ENCODE measurements around the gene CRYL1.
A peak's percentile ranks its signal among the peaks of the same experiment; 100 is the strongest.

Gene CRYL1, protein sequence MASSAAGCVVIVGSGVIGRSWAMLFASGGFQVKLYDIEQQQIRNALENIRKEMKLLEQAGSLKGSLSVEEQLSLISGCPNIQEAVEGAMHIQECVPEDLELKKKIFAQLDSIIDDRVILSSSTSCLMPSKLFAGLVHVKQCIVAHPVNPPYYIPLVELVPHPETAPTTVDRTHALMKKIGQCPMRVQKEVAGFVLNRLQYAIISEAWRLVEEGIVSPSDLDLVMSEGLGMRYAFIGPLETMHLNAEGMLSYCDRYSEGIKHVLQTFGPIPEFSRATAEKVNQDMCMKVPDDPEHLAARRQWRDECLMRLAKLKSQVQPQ

DNA sequence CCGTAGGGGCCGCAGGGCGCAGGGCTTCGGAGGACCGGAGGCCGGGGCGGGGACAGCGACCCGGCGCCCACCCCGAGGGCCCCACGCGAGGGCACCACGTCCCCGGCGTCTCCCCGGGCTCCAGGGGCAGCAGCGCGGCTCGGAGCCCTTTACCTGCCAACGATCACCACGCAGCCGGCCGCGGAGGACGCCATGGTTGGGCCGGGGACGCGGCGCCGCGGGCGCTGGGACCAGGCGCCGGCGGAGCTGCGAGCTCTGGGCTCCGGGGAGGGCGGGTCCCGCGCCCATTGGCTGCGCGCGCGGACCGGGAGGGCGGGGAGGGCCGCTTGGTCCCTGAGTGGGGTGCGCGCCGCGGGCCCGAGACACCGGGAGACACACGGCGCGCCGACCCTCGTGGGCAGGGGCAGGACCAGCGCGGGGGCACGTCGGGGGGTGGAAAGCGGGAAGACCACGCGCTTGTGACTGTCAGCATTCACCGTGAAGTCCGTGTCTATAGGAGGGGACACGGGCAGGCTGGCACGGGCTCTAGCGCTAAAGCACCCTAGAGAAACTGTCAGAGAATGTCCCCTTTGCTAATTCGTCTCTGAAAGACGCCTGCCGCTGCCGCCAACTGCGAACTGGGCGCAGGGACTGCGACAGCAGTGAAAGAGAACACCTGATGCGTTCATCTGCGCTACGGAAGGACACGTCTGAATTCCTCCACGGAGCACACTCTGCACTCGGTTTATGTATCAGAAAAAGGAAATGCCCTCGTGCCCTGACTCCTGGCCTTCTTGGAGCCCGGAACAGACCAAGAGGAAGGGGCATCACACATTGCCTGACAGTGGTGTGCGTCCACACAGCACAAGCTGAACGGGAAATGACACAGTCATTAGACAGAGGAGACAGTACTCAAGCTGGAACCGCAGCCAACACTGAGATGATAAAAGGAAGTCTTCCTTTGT lies at the start of gene CRYL1:
Gene CRYL1 (minus strand): TSS at position 257 of the 944 bp plus-strand sequence. CDS start 63 bp downstream, at position 194.
- DNase-seq, result peak; percentile 55

DNA sequence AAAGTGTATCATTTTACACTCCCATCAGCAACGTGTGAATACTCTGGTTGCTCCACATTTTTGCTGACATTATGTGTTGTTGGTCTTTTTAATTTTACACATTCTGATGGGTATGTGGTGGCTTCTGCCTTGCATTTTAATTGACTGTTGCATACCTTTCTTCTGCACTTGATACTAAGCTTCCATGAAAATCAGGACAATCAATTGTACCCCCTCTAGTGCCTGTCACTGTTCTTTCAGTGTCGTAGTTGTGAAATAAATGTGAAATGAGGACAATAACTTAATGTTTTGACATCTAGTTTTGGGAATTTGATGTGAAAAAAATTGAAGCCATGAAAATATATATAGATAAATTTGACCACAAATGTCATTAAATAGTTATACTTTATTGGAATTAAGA lies 48.0 kb upstream of the CRYL1 start:
- no peak for DNase-seq

DNA sequence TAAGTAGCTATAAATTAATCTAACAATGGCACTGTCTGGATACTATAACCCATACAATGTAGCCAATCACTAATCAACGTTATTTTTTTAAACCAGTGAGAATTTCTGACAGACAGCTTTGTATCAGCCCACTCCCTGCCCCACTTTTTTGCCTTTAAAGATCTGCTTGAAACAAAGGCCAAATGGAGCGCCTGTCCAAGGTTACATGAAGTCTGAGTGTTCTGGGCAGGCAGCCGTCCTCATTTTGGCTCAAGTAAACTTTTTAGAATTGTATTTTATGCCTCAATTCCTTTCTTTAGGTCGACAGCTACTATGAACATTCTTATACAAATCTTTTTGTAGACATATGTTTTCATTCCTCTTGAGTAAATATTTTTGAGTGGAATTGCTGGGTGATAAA lies 47.5 kb upstream of the CRYL1 start:
- no peak for DNase-seq

DNA sequence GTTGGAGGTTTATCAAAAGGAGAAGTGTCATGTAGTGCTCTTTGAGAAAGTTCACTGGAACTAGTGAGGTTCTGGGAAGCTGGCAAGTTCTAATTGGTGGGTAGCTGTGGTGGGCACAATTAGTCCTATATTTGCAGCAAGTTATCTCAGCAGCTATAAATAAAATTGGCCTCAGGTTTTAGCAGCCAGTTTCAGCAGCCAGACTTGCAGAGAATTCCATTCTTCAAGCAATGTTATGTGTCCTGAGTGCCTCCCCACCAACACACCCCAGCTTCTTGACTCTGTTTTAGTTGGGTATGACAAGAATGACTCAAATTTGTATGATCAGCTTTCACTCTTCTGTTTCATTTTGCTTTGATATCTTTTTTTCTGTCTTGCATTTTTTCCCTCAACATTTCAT lies 46.0 kb upstream of the CRYL1 start:
- no peak for DNase-seq

DNA sequence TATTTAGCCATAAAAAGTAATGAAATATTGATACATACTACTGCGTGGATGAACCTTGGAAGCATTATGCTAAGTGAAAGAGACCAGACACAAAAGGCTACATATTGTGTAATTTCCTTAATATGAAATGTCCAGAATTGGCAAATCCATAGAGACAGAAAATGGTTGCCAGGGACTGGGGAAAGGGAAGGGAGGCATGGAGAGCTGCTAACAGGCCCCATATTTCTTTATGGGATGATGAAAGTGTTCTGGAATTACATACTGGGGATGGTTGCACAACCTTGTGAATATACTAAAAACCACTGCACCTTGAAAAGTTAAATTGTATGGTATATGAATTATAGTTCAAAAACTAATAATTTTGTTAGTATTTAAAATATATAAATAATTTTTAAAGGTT lies 44.9 kb upstream of the CRYL1 start:
- DNase-seq, result no peak

DNA sequence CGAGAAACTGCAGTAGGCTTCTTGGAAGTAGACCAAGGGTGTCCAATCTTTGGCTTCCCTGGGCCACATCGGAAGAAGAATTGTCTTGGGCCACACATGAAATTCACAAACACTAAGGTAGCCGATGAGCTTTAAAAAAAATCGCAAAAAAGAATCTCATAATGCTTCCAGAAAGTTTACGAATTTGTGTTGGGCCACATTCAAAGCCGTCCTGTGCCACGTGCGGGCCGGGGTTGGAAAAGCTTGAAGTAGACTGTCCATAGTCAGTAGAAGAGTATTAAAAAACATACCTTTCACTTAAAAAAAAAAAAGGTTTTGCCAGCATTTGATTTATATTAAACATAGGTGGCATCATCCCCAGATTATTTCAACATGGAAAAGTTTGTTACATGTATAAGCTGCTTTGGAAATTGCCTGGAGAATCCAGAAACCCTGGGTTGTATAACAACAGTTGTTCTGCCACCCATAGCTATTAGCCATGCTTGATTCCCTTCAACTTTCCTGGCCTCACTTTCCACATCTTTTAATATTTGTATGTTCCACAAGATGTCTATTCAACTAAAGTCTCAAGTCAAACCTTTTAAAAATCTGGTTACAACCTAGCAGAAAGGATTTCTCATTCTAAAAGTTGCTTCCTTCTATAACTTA lies 42.3 kb upstream of the CRYL1 start:
- no peak for DNase-seq

DNA sequence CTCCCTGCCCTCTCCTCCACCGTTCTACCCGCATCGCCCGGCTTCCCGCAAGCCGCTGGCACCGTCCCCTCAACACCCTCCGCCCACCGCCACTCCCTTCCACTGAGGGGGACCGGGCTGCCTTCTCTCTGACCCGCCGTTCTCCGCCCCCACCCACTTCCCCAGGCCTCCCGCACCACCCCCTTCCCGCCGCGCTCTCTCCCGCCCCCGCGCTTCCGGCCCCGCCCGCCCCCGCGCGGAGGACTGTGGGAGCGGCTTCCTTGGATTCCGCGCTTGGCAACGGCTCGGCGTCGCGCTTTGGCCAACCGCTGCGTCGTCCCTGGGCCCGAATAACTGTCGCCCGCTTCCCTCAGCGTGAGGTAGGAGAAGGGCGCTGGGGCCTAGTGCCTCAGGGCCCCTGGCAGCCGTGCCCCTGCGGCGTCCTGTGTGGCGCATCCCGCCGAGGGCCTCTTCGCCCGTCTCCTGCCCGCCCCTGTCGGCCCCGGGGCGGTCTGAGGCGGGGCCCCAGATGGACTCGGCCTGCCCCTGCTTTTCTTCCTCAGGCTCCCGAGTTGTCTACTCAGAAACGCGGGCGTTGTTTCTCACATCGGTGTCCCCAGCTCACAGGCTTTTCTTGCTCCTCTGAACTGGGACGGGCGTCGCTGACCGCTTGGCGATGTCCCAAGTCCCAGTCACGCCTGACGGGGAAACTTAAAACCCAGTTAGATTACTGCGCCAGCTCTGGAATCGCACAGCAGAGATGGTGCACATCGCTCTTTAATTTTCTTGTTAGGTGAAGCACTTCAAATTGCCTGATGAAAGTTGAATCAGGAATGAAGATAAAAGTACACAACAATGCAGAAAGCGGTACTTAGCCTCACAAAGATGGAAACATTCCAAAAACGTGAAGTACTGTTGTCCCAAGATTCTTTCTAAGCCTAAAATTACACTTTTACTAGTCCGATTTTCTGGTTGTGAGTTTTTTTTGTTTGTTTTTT lies 41.5 kb upstream of the CRYL1 start, which contains the start of gene IFT88:
Gene IFT88 (plus strand): TSS at position 260 of the 977 bp plus-strand sequence. CDS start 7,229 bp downstream, outside the sequence.
- peak; percentile 77 for DNase-seq

DNA sequence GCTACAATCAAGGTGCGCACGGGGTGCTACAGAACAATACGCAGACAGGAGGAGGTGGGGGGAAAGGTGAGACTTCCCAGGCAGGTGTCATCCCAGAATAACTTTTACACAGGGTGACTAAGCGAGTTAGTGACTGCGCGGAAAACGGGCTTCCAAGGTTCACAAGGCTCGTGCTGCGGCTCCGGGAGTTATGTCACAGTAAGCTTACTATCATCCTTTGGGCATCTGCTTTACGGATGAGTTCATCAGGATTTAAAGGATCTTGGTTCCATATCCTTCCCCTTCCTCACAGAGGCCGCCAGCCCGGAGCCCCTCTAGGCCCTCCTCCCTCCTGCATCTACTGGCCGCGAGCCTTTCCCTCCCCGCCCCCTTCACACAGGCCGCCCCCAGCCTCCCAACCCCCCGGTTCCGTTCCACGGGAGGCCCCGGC lies 40.8 kb upstream of the CRYL1 start:
- no peak for DNase-seq

DNA sequence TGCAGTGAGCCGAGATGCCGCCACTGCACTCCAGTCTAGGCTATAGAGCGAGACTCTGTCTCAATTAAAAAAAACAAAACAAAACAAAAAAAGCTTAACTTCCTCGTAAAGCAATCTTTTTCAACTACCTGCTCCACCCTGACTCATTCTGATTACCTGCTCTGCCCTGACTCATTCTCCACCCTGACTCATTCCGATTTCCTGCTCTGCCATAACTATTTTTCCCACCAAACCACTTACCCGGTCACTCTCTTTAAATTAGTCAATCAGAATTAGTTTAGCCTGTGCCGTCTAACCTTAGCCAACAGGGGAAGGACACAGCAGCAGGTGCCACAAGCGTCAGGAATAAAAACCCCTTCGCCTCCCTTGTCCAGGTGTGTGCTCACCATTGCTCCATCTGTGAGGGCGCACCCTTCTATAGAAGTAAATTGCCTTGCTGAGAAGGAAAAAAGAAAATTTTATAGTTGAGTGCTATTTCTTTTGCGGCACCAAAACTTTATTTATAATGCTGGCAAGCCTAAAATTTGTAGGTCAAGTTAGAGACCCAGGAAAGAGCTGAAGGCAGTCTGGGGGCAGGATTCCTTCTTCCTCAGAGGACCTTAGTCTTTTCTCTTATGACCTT lies 39.6 kb upstream of the CRYL1 start:
- DNase-seq, result no peak

DNA sequence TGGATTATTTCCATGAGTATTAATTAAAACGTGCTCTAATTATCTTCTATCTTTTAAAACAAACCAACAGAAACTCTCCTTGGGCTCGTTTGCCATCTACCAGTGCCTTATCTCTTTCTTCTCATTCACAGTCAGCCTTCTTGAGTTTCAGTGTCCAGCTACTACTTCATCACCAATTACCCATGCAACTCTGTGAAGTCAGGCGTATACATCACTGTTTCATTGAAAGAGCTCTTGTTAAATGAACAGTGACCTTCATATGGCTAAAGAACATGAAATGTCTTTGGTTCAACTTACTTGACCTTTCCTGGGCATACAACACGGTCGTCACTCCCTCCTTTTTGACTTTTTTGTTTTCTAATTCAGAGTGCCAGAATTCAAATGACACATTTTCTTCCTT lies 36.1 kb upstream of the CRYL1 start:
- DNase-seq, result no peak

DNA sequence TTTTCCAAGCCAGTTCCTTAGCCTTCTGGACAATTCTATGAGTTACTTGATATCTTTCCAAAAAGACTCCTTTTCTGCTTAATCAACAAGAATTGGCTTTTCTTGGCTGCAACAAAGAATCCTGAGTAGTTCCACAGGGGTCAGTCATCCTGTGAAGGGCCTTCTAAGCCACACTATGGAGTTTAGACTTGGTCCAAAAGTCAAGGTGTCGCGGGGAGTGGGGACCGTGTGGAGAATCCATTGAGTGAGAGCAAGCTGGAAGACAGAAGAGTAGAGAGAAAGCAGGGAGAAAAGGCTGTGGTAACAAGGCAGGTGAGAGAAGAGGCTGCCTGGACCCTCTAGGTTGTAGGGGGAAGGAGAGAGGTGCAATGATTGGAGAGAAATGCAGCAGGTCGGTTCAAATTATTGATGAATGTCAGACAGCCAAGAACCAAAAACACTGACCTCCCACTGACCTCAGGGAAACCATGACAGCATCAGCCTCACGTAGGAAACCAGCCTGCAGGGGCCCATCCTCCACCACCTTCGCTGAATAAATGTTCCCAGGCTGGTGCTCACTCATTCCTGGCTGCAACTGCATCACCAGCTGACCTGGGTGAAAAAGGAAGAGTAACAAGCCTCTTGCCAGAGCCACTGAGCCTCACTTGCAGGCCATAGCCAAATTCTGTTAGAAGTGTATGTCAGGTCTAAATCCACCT lies 34.2 kb upstream of the CRYL1 start:
- DNase-seq, result no peak

DNA sequence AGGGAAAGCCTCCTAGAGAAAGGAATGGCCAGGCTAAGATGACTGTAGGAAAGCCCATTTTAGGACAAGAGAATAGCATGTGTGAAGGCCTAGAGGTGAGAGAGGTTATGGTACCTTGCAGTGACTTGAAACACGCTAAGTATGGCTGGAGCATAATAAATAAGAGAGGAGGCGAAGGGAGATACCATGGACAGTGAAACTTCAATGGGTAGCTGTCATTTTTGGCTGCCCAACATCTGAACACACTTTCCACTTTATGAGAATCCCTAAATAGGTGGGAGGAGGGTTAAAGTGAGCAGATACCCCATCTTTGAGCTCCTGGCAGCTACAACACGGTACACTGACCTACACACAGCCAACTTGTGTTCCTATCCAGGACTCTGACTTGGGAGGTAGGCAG lies 33.3 kb upstream of the CRYL1 start:
- no peak for DNase-seq

DNA sequence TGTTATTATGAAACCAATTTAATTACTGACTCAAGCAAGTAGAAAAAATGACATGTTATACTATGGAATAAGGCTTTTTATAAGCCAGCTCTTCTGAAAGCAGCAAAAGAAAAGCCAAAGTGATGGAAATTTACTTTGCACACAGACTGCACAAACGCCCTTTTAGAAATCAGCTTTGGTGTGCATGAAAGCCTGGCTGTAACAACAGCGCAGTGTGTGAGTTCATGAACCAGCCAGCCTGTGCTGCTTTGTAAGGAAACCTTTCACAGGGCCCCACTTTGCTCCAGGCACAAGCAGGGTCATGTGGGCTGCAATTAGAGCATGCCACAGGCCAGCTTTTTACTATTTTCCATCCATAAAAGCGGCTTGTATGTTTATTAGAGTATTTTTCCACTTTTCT lies 27.7 kb upstream of the CRYL1 start:
- DNase-seq, result no peak

DNA sequence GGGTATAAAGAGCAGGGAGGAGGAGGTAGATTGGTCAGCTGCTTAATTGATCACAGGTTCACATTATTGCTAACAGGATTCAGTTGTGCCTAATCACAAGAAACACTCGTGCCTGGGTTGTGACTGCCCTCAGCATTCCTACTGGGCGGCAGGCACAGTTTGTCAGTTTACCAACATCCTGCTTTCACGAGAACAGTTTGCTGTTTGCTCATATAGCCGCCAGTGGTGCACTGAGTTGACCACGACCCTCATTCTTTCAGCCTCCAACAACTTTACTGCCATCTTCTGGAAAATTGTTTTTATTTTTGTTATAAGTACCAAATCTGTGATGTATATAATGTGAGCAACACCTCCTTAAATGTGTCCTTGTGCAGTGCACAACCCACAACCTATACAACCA lies 25.1 kb upstream of the CRYL1 start:
- no peak for DNase-seq

DNA sequence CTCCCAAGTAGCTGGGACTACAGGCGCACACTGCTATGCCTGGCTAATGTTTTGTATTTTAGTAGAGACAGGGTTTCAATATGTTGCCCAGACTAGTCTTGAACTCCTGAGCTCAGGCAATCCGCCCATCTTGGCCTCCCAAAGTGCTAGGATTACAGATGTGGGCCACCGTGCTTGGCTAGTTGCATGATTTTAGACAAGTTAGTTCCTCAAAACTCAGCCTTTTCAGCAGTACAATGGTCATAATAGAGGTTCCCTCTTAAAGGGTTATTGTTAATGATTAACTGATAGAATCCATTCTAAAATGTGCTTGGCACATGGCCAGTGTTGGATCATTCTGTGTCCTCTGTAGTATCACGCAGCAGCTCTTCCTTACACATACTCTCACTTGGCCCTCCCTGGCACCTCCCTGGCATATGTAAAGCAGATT lies 21.8 kb upstream of the CRYL1 start:
- DNase-seq, result no peak

DNA sequence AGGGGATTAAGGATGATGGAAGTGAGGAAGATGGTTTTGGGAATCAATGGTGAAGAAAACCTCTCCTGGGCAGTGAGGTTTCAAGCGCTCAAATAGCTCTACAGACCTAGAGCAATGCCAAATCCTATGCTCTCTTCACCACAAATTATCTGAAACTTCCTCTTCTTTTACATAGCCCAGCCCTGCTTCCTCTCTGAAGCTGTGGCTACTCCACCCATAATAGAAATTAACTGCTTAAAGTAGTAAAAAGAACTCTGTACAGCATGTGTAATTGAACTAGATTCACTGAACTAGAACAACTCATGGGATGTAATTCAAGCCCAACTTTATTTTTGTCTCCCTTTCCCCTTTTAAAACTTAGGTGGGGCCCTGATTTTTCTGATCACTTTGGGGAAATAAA lies 20.9 kb upstream of the CRYL1 start:
- no peak for DNase-seq

DNA sequence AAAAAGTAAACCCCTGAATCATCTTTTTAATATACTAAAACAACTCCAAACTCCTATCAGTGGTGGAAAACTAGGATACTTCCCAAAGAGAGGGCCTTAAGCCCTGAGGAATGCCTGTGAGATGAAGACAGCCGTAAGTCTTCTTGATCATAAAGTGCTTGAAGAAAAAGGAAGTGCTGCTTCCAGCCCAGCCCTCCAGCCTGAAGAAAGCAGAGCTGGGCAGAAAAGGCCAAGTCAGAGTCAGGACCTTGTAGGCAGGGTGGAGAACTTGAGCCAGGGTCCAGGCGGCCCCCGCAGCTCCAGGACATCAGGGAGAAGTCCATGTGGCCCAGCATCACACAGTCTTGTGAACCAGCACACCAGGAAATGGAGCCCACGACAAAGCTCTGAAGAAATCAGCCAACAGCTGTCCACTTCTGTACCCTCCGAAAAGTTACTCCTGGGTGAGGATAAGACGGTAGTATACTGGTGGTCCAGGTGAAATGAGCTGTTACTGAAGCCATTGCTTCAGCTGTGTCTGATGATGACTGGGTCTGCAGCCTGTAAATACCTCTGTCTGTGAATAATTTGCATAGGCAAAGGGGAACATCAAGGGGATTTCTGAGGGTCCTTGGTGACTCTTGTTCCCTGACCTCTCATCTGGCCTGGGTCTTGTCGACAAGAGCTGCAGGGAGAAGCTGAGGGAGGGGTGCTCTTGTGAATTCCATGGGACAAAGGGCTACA lies 18.7 kb upstream of the CRYL1 start:
- DNase-seq, result no peak

DNA sequence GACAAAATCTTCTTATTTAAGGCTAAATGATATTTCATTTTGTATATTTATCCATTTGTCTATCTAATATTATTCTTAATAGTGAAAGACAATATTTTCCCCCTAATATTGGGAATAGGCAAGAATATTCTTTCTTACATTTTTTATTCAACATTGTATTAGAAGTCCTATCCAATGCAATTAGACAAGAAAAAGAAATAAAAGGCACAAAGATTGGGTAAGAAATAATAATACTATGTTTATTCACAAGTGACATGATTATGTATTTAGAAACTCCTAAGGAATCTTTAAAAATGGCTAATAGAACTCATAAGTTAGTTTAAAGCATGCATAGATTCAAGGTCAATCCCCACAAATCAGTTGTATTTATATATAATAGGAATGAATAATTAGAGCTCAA lies 11.3 kb upstream of the CRYL1 start:
- no peak for DNase-seq

DNA sequence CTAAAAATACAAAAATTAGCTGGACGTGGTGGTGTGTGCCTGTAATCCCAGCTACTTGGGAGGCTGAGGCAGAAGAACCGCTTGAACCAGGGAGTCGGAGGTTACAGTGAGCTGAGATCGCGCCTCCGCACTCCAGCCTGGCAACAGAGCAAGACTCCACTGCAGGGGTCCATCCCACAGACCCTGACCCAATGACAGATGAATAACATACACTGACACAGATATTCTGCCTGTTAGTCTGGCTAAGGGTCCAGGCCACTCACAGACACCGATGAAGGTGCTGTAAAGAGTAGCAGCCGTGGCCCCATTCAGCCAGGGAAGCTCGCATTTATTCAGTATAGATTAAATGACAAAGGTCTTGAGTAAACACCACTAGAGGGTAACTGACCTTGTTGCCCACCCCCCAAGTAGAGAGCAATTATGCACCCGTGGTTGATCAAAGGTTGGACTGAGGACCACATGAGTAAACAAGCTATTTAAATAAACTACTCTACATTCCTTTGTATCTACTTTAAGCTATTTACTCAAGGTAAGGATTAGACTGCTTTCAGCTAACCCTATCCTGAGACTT lies 8.5 kb upstream of the CRYL1 start:
- no peak for DNase-seq

DNA sequence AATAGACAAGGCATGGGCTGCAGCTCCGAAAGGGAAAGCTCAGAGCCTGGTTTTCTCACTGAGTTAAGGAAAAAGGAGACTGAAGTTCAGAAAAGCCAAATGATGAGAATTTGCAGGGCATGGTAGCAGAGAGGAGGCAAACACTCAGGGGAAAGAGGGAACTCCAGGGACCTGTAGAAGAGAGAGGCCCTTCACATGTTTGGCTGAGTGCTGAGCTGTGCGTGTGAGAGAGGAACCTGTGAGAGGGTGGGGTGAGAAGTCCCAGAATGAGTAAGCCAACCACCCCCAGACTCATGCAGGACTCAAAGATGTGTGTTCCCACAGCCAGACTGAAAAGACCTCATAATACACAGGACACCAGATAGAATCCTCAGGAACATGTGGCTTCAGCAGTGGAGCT lies 2.8 kb upstream of the CRYL1 start:
- peak; percentile 24 for DNase-seq

Data from stimulated activated CD4-positive, alpha-beta T cell treated with anti-CD3 and anti-CD28 coated beads, Interleukin-1b, Interleukin-23, amount 100 ng/mL, for 48 hours (primary cell).